ENCODE data around the gene TBC1D19.

TBC1D19 gene

DNA sequence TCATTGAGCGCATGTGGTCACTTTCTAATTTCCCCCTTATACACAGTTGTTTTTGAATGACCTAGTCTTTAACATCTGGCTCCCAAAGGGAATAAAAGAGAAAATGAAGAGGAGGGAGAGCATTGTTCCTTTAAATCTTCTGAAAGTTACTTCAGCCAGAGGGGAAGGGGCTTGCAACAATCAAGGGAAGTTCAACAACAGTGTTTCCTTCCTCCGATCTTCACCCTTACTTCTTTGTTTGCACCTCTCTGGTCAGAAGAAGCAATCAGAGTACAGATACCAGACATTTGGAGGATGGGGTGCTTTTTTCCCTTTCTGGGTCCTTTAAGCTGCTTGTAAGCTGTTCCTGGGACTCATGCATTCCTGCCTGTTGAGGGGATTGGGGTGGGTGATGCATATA, 125.4 kb downstream of the TBC1D19 start:
- H3K27ac ChIP-seq (ENCODE audit: low read length) = no peak overlapping the region
- no peak overlapping the region for H3K4me3 ChIP-seq (ENCODE audit: low read length)

DNA sequence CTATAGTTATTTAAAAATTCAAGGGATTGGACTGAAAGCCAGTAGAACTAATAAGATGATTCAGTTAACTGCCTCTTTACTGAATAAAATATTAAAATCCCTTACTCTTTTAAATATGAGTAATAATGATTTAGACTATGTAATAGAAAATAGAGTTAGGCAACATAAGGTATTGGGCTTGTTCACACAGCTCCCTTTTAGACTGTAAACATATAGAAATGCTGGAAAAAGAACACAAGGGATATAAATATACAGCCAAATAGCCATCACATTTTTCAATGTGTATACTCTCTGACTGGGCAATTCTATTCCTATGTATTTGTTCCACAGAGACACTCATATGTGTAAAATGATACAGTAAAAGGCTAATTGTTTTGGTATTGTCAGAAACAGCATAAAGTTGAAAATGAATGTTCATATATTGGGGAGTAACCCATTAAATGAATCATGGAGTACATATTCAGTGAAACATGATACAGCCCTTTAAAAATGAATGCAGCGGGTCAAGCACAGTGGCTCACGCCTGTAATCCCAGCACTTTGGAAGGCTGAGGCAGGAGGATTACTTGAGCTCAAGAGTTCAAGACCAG, 129.8 kb downstream of the TBC1D19 start:
- no peaks in the 10 kb centered on the region for H3K4me1 ChIP-seq (ENCODE audit: low read length)
- H3K79me2 ChIP-seq (ENCODE audit: low read length) = no peaks in the 10 kb centered on the region
- H3K9me3 ChIP-seq (ENCODE audit: insufficient read depth, low read length) = no peaks in the 10 kb centered on the region
- no peak overlapping the region for H3K4me2 ChIP-seq (ENCODE audit: low read length)
- H4K20me1 ChIP-seq (ENCODE audit: insufficient read depth, low read length) = no peaks in the 10 kb centered on the region
- H3K27me3 ChIP-seq (ENCODE audit: low read depth, low read length) = no peaks in the 10 kb centered on the region
- no peak overlapping the region for H3K27ac ChIP-seq (ENCODE audit: low read length)
- no peak overlapping the region for H2AFZ ChIP-seq (ENCODE audit: low read depth, low read length)
- no peak overlapping the region for H3K4me3 ChIP-seq (ENCODE audit: low read length)
- no peak overlapping the region for H3K9ac ChIP-seq (ENCODE audit: low read length)
- H3K36me3 ChIP-seq (replicated peaks; ENCODE audit: low read depth, low read length) = no peaks in the 10 kb centered on the region
- TF ChIP-seq EZH2phosphoT487 (IDR thresholded peaks at IDR 0.05; ENCODE audit: low read depth) = no peak
- TF ChIP-seq, protein P1, sequence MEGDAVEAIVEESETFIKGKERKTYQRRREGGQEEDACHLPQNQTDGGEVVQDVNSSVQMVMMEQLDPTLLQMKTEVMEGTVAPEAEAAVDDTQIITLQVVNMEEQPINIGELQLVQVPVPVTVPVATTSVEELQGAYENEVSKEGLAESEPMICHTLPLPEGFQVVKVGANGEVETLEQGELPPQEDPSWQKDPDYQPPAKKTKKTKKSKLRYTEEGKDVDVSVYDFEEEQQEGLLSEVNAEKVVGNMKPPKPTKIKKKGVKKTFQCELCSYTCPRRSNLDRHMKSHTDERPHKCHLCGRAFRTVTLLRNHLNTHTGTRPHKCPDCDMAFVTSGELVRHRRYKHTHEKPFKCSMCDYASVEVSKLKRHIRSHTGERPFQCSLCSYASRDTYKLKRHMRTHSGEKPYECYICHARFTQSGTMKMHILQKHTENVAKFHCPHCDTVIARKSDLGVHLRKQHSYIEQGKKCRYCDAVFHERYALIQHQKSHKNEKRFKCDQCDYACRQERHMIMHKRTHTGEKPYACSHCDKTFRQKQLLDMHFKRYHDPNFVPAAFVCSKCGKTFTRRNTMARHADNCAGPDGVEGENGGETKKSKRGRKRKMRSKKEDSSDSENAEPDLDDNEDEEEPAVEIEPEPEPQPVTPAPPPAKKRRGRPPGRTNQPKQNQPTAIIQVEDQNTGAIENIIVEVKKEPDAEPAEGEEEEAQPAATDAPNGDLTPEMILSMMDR (IDR thresholded peaks at IDR 0.05; ENCODE audit: low read depth, low read length) = no peak

More for the DNA sequence above, 125.4 kb downstream of the TBC1D19 start:
- Histone ChIP-seq H3K27me3 (ENCODE audit: low read depth, low read length) (no peaks in the 10 kb centered on the region), H3K4me1 (ENCODE audit: low read length) (no peaks in the 10 kb centered on the region), H3K36me3 (replicated peaks; ENCODE audit: low read depth, low read length) (no peaks in the 10 kb centered on the region), H3K9ac (ENCODE audit: low read length) (no peak overlapping the region), H4K20me1 (ENCODE audit: insufficient read depth, low read length) (no peaks in the 10 kb centered on the region), H2AFZ (ENCODE audit: low read depth, low read length) (no peak overlapping the region), H3K79me2 (ENCODE audit: low read length) (no peaks in the 10 kb centered on the region), H3K4me2 (ENCODE audit: low read length) (no peak overlapping the region), H3K9me3 (ENCODE audit: insufficient read depth, low read length) (no peaks in the 10 kb centered on the region)
- TF ChIP-seq, protein P1 (IDR thresholded peaks at IDR 0.05; ENCODE audit: low read depth, low read length) = no peak
- no peak for TF ChIP-seq EZH2phosphoT487 (IDR thresholded peaks at IDR 0.05; ENCODE audit: low read depth)

DNA sequence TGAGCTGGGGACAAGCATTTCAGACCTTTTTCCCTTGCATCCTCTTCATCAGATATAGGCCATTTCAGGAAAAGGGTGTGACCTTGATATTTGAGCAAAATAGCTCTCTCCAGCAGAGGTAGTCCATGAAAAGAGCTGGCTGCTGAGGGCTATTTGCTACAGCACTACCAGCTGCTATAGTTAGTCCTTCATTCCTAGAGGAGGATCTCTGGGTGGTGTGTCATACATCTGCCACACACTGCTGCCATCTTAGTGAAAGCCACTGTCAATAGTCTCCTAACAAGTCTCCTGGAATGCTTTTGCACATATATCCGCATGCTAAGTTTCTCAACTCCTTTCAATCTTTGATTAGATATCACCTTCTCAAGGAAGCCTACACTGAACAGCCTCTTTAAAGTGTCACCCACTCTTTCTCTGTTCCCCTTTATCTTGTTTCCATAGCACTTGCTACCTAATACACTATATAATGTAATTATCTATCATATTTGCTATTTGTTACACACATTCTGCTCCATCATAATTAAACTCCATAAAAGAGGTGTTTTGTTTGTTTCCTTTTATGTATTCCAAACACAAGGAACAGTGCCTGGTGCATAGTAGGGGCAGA, 131.9 kb downstream of the TBC1D19 start:
- Histone ChIP-seq H2AFZ (ENCODE audit: low read depth, low read length) (no peak overlapping the region), H3K9ac (ENCODE audit: low read length) (no peak overlapping the region), H4K20me1 (ENCODE audit: insufficient read depth, low read length) (no peaks in the 10 kb centered on the region), H3K27ac (ENCODE audit: low read length) (no peak overlapping the region), H3K4me1 (ENCODE audit: low read length) (no peaks in the 10 kb centered on the region), H3K9me3 (ENCODE audit: insufficient read depth, low read length) (no peaks in the 10 kb centered on the region), H3K4me3 (ENCODE audit: low read length) (no peak overlapping the region), H3K36me3 (replicated peaks; ENCODE audit: low read depth, low read length) (no peaks in the 10 kb centered on the region), H3K4me2 (ENCODE audit: low read length) (no peak overlapping the region), H3K27me3 (ENCODE audit: low read depth, low read length) (no peaks in the 10 kb centered on the region), H3K79me2 (ENCODE audit: low read length) (no peaks in the 10 kb centered on the region)
- TF ChIP-seq, protein P1 (IDR thresholded peaks at IDR 0.05; ENCODE audit: low read depth, low read length) = no peak
- TF ChIP-seq EZH2phosphoT487 (IDR thresholded peaks at IDR 0.05; ENCODE audit: low read depth) = no peak

DNA sequence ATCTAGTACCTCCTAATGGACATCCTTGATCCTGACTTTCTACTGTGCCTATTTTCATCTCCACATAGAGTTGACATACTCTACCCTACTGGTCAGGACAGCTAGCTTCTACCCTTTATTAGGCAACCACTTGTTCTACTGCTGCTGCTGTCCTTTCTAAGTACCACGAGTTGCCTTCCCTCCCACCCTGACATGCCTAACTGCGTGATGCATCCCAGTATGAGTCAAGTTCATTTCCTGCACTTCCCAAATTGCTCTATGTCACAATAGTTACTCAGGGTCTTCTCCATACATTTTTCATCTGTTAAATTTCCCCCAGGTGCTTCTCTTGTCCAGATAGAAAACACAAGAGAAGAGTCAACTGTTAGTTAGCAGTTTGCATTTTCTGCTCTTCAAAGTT, 133.4 kb downstream of the TBC1D19 start:
- H3K4me2 ChIP-seq (ENCODE audit: low read length) = no peak overlapping the region
- TF ChIP-seq, protein P1 (IDR thresholded peaks at IDR 0.05; ENCODE audit: low read depth, low read length) = no peak
- TF ChIP-seq EZH2phosphoT487 (IDR thresholded peaks at IDR 0.05; ENCODE audit: low read depth) = no peak

More for the DNA sequence above, 133.4 kb downstream of the TBC1D19 start:
- Histone ChIP-seq H3K9ac (ENCODE audit: low read length) (no peak overlapping the region), H3K4me1 (ENCODE audit: low read length) (no peaks in the 10 kb centered on the region), H3K4me3 (ENCODE audit: low read length) (no peak overlapping the region), H3K27me3 (ENCODE audit: low read depth, low read length) (no peaks in the 10 kb centered on the region), H4K20me1 (ENCODE audit: insufficient read depth, low read length) (no peaks in the 10 kb centered on the region), H3K36me3 (replicated peaks; ENCODE audit: low read depth, low read length) (no peaks in the 10 kb centered on the region), H3K27ac (ENCODE audit: low read length) (no peak overlapping the region), H3K79me2 (ENCODE audit: low read length) (no peaks in the 10 kb centered on the region), H3K9me3 (ENCODE audit: insufficient read depth, low read length) (no peaks in the 10 kb centered on the region), H2AFZ (ENCODE audit: low read depth, low read length) (no peak overlapping the region)

Data from OCI-LY3 (cell line).